Peyer's patch (tissue), 4 donors: ENCODE results near the gene TYROBP.

Source experiments
- CTCF ChIP-seq, 6 experiments: fragments of 450-650 bp in 4 of 6; fragments of 200-600 bp in 2 of 6; sonication (generic) in 1 of 6; IDR thresholded peaks; one replicate each; pipeline ENCODE4 v1.5.1; 2017 to 2019; ENCODE audit warnings: antibody characterized with exemption in 6 of 6, mild to moderate bottlenecking in 3 of 6, moderate library complexity in 1 of 6
- POLR2A ChIP-seq, 2 donors: fragments of 450-650 bp; IDR thresholded peaks; one replicate each; pipeline ENCODE4 v1.5.1; 2017; ENCODE audit warnings: antibody characterized with exemption in 2 of 2, mild to moderate bottlenecking in 2 of 2, moderate library complexity in 2 of 2

DNA sequence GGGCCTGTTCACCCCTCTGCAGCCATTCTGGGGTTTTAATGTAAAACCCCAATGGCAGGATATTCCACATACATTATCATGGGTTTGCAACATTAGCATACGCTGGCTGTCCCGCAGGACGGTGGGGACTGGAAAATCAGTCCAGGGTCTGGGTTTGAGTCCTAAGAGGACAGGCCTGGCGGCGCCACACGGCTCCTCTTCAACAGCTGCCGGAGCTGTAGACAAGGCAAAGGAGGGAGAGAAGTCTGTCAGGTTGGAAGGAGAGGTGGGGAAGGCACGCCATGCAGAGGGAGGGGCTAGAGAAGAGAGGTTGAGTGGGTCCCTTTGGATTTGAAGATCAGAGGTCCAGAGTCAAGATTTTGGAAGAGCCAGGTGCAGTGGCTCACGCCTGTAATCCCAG is 19.7 kb downstream of the TYROBP start:
- no peak for TF ChIP-seq CTCF (IDR thresholded peaks at IDR 0.05)
- TF ChIP-seq POLR2A (IDR thresholded peaks at IDR 0.05) = no peak
